IPS DF 6.9 (cell line): Measurements from ENCODE around the gene USP50.

Source experiments
- DNase-seq: peaks from one replicate; pipeline ENCODE4 v3.0.0-alpha.2; 2013; ENCODE audit warnings: low read depth, low spot score
- H3K27ac ChIP-seq: one replicate; pipeline ENCODE4 v1.5.1; 2013; ENCODE audit warnings: low read length, control low read depth
- H3K27me3 ChIP-seq: 2 replicates; pipeline ENCODE4 v1.6.1; 2013; ENCODE audit warnings: mild to moderate bottlenecking, low read length; ENCODE audit not compliant: control insufficient read depth, insufficient read depth
- H3K36me3 ChIP-seq: 2 replicates; pipeline ENCODE4 v1.6.1; 2013; ENCODE audit warnings: low read length; ENCODE audit not compliant: control insufficient read depth, insufficient read depth
- H3K4me1 ChIP-seq: 2 replicates; pipeline ENCODE4 v1.6.1; 2013; ENCODE audit warnings: low read length; ENCODE audit not compliant: control insufficient read depth, insufficient read depth
- H3K4me3 ChIP-seq: 2 replicates; pipeline ENCODE4 v1.5.1; 2013; ENCODE audit warnings: mild to moderate bottlenecking, low read length
- H3K9me3 ChIP-seq: 2 replicates; pipeline ENCODE4 v1.6.1; 2013; ENCODE audit warnings: low read length, inconsistent platforms; ENCODE audit not compliant: control insufficient read depth, insufficient read depth
- WGBS: extraction: QIAGEN DNeasy Blood & Tissue Kit; methylation state at CpG from one replicate; pipeline ENCODE4 v1.1.7; 2013; ENCODE audit warnings: mixed read lengths, missing lambda C conversion rate; ENCODE audit not compliant: insufficient read length, insufficient coverage; 5-methylcytosine and 5-hydroxymethylcytosine counted together

The USP50 gene

GRCh38 chr15:50476143-50476542 lies 70.3 kb downstream of the USP50 start:
- Histone ChIP-seq H3K9me3 (no peaks in the 10 kb centered on the region), H3K4me3 (no peak overlapping the region), H3K36me3 (no peaks in the 10 kb centered on the region), H3K27me3 (no peaks in the 10 kb centered on the region), H3K27ac (no peak overlapping the region), H3K4me1 (no peaks in the 10 kb centered on the region)
- no peak for DNase-seq
- WGBS, result no CpG with 5 or more reads among the region's 12 CpGs

- no CpG with 5 or more reads among the region's 2 CpGs for WGBS
- Histone ChIP-seq H3K4me1 (no peaks in the 10 kb centered on the region), H3K9me3 (no peaks in the 10 kb centered on the region), H3K27me3 (no peaks in the 10 kb centered on the region), H3K36me3 (no peaks in the 10 kb centered on the region), H3K27ac (no peak overlapping the region), H3K4me3 (no peak overlapping the region)
- no peak for DNase-seq
Measured at GRCh38 chr15:50471072-50471471, 75.4 kb downstream of the USP50 start.

GRCh38 chr15:50463423-50464358 lies 82.8 kb downstream of the USP50 start:
- no peak overlapping the region for H3K27ac ChIP-seq
- H3K9me3 ChIP-seq, result no peaks in the 10 kb centered on the region
- H3K36me3 ChIP-seq, result no peaks in the 10 kb centered on the region; the same call in 1 of the 2 replicates
- H3K4me3 ChIP-seq, result no peak overlapping the region
- H3K27me3 ChIP-seq, result no peaks in the 10 kb centered on the region
- DNase-seq, result no peak
- H3K4me1 ChIP-seq, result no peaks in the 10 kb centered on the region
- no CpG with 5 or more reads among the region's 2 CpGs for WGBS

- Histone ChIP-seq H3K4me3 (no peak overlapping the region), H3K36me3 (no peaks in the 10 kb centered on the region; the same call in 1 of the 2 replicates), H3K9me3 (no peaks in the 10 kb centered on the region), H3K27ac (no peak overlapping the region), H3K27me3 (no peaks in the 10 kb centered on the region), H3K4me1 (no peaks in the 10 kb centered on the region)
- WGBS, result no CpG with 5 or more reads among the region's 7 CpGs
- no peak for DNase-seq
Measured at GRCh38 chr15:50458348-50459112, 87.9 kb downstream of the USP50 start.

- no peaks in the 10 kb centered on the region for H3K27me3 ChIP-seq
- H3K4me3 ChIP-seq, result no peak overlapping the region
- DNase-seq, result no peak
- no peaks in the 10 kb centered on the region for H3K4me1 ChIP-seq
- no peaks in the 10 kb centered on the region for H3K36me3 ChIP-seq
- no peak overlapping the region for H3K27ac ChIP-seq
- H3K9me3 ChIP-seq, result no peaks in the 10 kb centered on the region
Measured at GRCh38 chr15:50452927-50453326, 93.5 kb downstream of the USP50 start.
